Peyer's patch (tissue), 4 donors: ENCODE results near the gene FYB1. TPM values are rescaled to one million over a fixed set of nuclear protein-coding genes. Genes with fewer than 3 reads are reported as not detected.

ENCODE experiments used
- DNase-seq, 3 donors: peaks; one replicate each; pipeline ENCODE4 v3.0.0-alpha.2; 2017 to 2019
- H3K27ac ChIP-seq, 4 donors: fragments of 200-600 bp; sonication (generic); one replicate each; pipeline ENCODE4 v1.5.1; 2016 to 2019
- H3K27me3 ChIP-seq, 2 donors: fragments of 200-600 bp; sonication (generic); one replicate each; pipeline ENCODE4 v1.5.1; 2019
- H3K36me3 ChIP-seq, 3 donors: fragments of 200-600 bp; sonication (generic); one replicate each; pipeline ENCODE4 v1.5.1; 2016 to 2019
- H3K4me1 ChIP-seq, 4 donors: fragments of 200-600 bp; sonication (generic); one replicate each; pipeline ENCODE4 v1.5.1; 2016 to 2019
- H3K4me3 ChIP-seq, 4 donors: fragments of 200-600 bp; sonication (generic); 1 replicate in 3 of 4; 2 replicates in 1 of 4; pipeline ENCODE4 v1.5.1; 2016 to 2019; ENCODE audit warnings: mild to moderate bottlenecking in 1 of 4
- H3K9me3 ChIP-seq, 4 donors: fragments of 200-600 bp; sonication (generic); one replicate each; pipeline ENCODE4 v1.5.1; 2016 to 2019; ENCODE audit warnings: mild to moderate bottlenecking in 1 of 4
- CTCF ChIP-seq, 6 experiments: fragments of 450-650 bp in 4 of 6; fragments of 200-600 bp in 2 of 6; sonication (generic) in 1 of 6; IDR thresholded peaks; one replicate each; pipeline ENCODE4 v1.5.1; 2017 to 2019; ENCODE audit warnings: antibody characterized with exemption in 6 of 6, mild to moderate bottlenecking in 3 of 6, moderate library complexity in 1 of 6
- POLR2A ChIP-seq, 2 donors: fragments of 450-650 bp; IDR thresholded peaks; one replicate each; pipeline ENCODE4 v1.5.1; 2017; ENCODE audit warnings: antibody characterized with exemption in 2 of 2, mild to moderate bottlenecking in 2 of 2, moderate library complexity in 2 of 2
- total RNA-seq, 4 donors: library from RNA; depleted of rRNA; stranded (reverse); fragments of >200 nt; gene quantifications; one replicate each; pipeline ENCODE4 v1.1.0, GENCODE V29; 2016

FYB1 gene
- total RNA-seq, 4 donors from 2014 or later: 12.1 to 184 (median 17.6) TPM

DNA sequence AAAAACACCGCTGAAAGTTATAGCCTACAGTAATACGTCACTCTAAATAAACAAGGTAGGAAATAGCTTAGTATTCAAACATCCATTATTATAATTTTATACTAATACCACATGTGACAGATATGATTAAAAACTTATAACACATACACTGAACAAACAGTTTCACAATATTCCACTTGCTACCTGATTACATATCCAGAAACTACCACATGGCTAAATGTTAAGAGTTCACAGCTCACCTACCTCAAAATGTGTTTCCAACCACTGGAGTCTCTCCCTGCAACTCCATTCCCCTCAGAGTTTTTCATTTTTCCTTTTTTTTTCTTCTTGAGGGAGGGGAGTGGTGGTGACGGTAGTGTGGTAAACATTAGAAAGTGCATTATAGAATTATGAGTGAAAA, 157.3 kb downstream of the FYB1 start:
- H3K27ac ChIP-seq: no peak overlapping the region
- H3K36me3 ChIP-seq: peaks cover 0 to 11% (median 0%) of the 10 kb centered on the region in 3 donors
- peaks cover 0 to 23% (median 0%) of the 10 kb centered on the region in 4 donors for H3K4me1 ChIP-seq
- no peak overlapping the region for H3K4me3 ChIP-seq
- no peak for DNase-seq
- no peak for TF ChIP-seq CTCF (IDR thresholded peaks at IDR 0.05)
- no peak for TF ChIP-seq POLR2A (IDR thresholded peaks at IDR 0.05)
- H3K9me3 ChIP-seq: peaks cover 0 to 4% (median 0%) of the 10 kb centered on the region in 4 donors
- H3K27me3 ChIP-seq: no peaks in the 10 kb centered on the region

GRCh38 chr5:39059064-39059463, 160.3 kb downstream of the FYB1 start:
- DNase-seq: no peak
- no peak for TF ChIP-seq POLR2A (IDR thresholded peaks at IDR 0.05)
- TF ChIP-seq CTCF (IDR thresholded peaks at IDR 0.05): no peak
- H3K36me3 ChIP-seq: no peaks in the 10 kb centered on the region
- no peaks in the 10 kb centered on the region for H3K9me3 ChIP-seq
- H3K27ac ChIP-seq: no peak overlapping the region
- H3K4me3 ChIP-seq: no peak overlapping the region
- H3K4me1 ChIP-seq: peaks cover 0 to 15% (median 0%) of the 10 kb centered on the region in 4 donors
- H3K27me3 ChIP-seq: no peaks in the 10 kb centered on the region

DNA sequence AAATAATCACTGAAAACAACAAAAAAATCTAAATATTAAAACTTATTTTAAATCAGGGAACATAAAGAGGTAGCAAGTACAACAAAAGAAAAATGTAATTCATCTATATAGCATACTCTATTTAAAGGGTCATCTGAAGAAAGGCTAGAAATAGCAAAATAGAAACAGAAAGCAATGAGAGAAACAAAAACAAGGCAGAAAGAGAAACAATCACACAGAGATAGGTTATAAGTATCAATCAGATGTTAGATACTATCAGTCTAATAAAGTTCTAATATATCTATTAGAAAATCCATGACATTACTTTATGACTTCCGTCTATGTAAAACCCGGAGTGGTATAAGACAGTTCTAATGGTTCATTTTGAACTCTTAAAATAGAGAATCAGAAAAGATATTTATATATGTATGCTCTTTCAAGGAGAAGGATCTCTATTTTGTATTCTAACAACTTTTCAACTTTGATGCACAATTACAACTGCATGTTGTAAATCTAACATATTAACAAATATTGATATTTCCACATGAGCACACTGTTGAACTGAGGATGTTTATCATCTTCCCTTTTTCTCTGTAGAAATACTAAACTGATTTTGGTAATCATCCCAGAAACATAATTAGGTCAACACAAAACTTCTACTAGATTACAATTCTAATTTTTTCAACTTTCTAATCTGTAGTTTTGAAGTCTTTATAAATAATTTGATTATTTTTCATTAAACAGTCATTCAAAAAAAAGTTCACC, 161.0 kb downstream of the FYB1 start:
- H3K27ac ChIP-seq: no peak overlapping the region
- H3K27me3 ChIP-seq: no peaks in the 10 kb centered on the region
- H3K9me3 ChIP-seq: no peaks in the 10 kb centered on the region
- no peak for DNase-seq
- H3K4me1 ChIP-seq: peaks cover 0 to 12% (median 0%) of the 10 kb centered on the region in 4 donors
- no peaks in the 10 kb centered on the region for H3K36me3 ChIP-seq
- H3K4me3 ChIP-seq: peak overlapping the region in 2 of 4 donors; percentile 19 to 31
- TF ChIP-seq CTCF (IDR thresholded peaks at IDR 0.05): no peak
- TF ChIP-seq POLR2A (IDR thresholded peaks at IDR 0.05): no peak

GRCh38 chr5:39057734-39058133, 161.6 kb downstream of the FYB1 start:
- H3K27me3 ChIP-seq: no peaks in the 10 kb centered on the region
- TF ChIP-seq CTCF (IDR thresholded peaks at IDR 0.05) (no peak), POLR2A (IDR thresholded peaks at IDR 0.05) (no peak)
- peak overlapping the region in 2 of 4 donors; percentile 19 to 31 for H3K4me3 ChIP-seq
- no peaks in the 10 kb centered on the region for H3K9me3 ChIP-seq
- H3K27ac ChIP-seq: no peak overlapping the region
- DNase-seq: no peak
- no peaks in the 10 kb centered on the region for H3K36me3 ChIP-seq
- peaks cover 0 to 6% (median 0%) of the 10 kb centered on the region in 4 donors for H3K4me1 ChIP-seq

DNA sequence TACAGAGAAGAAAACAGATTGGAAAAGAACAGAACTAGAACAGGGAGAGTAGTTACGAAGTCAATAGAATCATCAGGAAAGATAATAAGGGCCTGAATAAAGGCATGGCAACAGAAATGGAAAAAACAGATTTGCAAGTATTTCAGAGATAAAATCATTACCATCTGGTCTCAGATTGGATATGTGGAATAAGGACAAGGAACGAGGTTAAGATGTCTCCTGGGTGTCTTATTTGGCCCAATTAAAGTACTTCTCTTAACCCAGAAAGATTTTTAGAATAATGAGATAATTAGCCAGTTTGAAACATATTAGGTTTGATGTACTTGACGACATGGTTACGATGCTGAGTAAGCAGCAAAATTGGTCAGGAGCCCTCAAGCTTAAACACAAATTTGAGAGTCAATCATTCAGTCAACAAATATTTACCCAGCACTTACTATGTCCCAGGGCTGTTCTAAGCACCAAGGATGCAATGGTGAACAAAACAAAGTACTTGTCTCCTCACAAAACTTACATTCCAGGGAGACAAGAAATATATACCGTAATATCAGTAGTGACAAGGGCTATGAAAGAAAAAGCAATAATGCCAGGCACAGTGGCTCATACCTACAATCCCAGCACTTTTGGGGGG, 163.5 kb downstream of the FYB1 start:
- no peak for TF ChIP-seq CTCF (IDR thresholded peaks at IDR 0.05)
- no peak for TF ChIP-seq POLR2A (IDR thresholded peaks at IDR 0.05)
- Histone ChIP-seq H3K27me3 (no peaks in the 10 kb centered on the region), H3K9me3 (no peaks in the 10 kb centered on the region), H3K27ac (no peak overlapping the region), H3K36me3 (no peaks in the 10 kb centered on the region), H3K4me1 (no peaks in the 10 kb centered on the region), H3K4me3 (no peak overlapping the region)
- no peak for DNase-seq

Other genes with a start within 250 kb of the FYB1 start
- gene RICTOR, start 145.2 kb downstream of the FYB1 start, total RNA-seq: 10 to 100 TPM; 27.0 to 48.7 (median 33.5) TPM
- gene C9, start 144.9 kb upstream of the FYB1 start, total RNA-seq: not detected
- 10 to 100 TPM; 39.6 to 71.3 (median 62.1) TPM for gene DAB2, start 205.4 kb upstream of the FYB1 start, total RNA-seq